CD14-positive monocyte (primary cell): ENCODE data around the gene KLC4. TPM values are rescaled to one million over a fixed set of nuclear protein-coding genes. Genes with fewer than 3 reads are reported as not detected.

Experiments used
- DNase-seq, 3 donors: peaks; one replicate each; pipeline ENCODE4 v3.0.0-alpha.2; 2011 to 2022
- H2AFZ ChIP-seq: 2 replicates; pipeline ENCODE4 v1.6.0; 2012; ENCODE audit warnings: mild to moderate bottlenecking, low read depth, low read length, inconsistent platforms; ENCODE audit not compliant: insufficient read depth, poor library complexity, severe bottlenecking
- H3K27ac ChIP-seq, 2 donors: 1 replicate in 1 of 2; 2 replicates in 1 of 2; pipeline ENCODE4 v1.5.1; 2012 to 2013; ENCODE audit warnings: low read length in 2 of 2, control low read depth in 1 of 2, inconsistent platforms in 1 of 2, low read depth in 1 of 2, mild to moderate bottlenecking in 1 of 2
- H3K27me3 ChIP-seq, 2 donors: one replicate each; pipeline versions ENCODE4 v1.6.0 to v1.6.1; 2011 to 2013; ENCODE audit warnings: low read length in 2 of 2; ENCODE audit not compliant: control insufficient read depth in 2 of 2, insufficient read depth in 2 of 2
- H3K36me3 ChIP-seq, 2 donors: replicated peaks in 1 of 2; 1 replicate in 1 of 2; 2 replicates in 1 of 2; pipeline versions ENCODE4 v1.5.1 to v1.6.1; 2012 to 2013; ENCODE audit warnings: low read length in 2 of 2, control low read depth in 1 of 2, inconsistent platforms in 1 of 2, mild to moderate bottlenecking in 1 of 2; ENCODE audit not compliant: insufficient read depth in 2 of 2, control insufficient read depth in 1 of 2
- H3K4me1 ChIP-seq, 2 donors: 1 replicate in 1 of 2; 2 replicates in 1 of 2; pipeline versions ENCODE4 v1.5.1 to v1.6.1; 2012 to 2013; ENCODE audit warnings: low read length in 2 of 2, control low read depth in 1 of 2, inconsistent platforms in 1 of 2, mild to moderate bottlenecking in 1 of 2, moderate library complexity in 1 of 2; ENCODE audit not compliant: insufficient read depth in 2 of 2, control insufficient read depth in 1 of 2
- H3K4me2 ChIP-seq: replicated peaks from 2 replicates; pipeline ENCODE3; 2012; ENCODE audit warnings: low read length, moderate library complexity, mild to moderate bottlenecking; ENCODE audit not compliant: poor library complexity, severe bottlenecking; ENCODE audit errors: extremely low read depth
- H3K4me3 ChIP-seq, 3 experiments: fragments of 200-600 bp in 1 of 3; sonication (generic) in 1 of 3; replicated peaks in 1 of 3; 1 replicate in 2 of 3; 2 replicates in 1 of 3; pipeline ENCODE4 v1.5.1; 2011 to 2013; ENCODE audit warnings: low read length in 3 of 3, mild to moderate bottlenecking in 3 of 3, control low read depth in 2 of 3, low read depth in 2 of 3, inconsistent platforms in 1 of 3, moderate library complexity in 1 of 3
- H3K79me2 ChIP-seq: 2 replicates; pipeline ENCODE4 v1.6.0; 2012; ENCODE audit warnings: mild to moderate bottlenecking, control low read depth, inconsistent platforms, low read length, moderate library complexity; ENCODE audit not compliant: insufficient read depth
- H3K9ac ChIP-seq: 2 replicates; pipeline ENCODE4 v1.6.0; 2017; ENCODE audit warnings: low read length, mild to moderate bottlenecking; ENCODE audit not compliant: insufficient read depth, poor library complexity, severe bottlenecking
- H3K9me3 ChIP-seq, 2 donors: replicated peaks in 1 of 2; 1 replicate in 1 of 2; 2 replicates in 1 of 2; pipeline versions ENCODE4 v1.5.1 to v1.6.1; 2012 to 2013; ENCODE audit warnings: low read length in 2 of 2, control low read depth in 1 of 2; ENCODE audit not compliant: control insufficient read depth in 1 of 2, insufficient read depth in 1 of 2
- H4K20me1 ChIP-seq: 2 replicates; pipeline ENCODE4 v1.6.0; 2012; ENCODE audit warnings: mild to moderate bottlenecking, low read length, control low read depth, moderate library complexity; ENCODE audit not compliant: insufficient read depth
- H3K27ac Mint-ChIP-seq, 7 donors: one replicate each; pipeline ENCODE4 v1.8.0; 2020; ENCODE audit warnings: mild to moderate bottlenecking in 7 of 7, mixed read lengths in 7 of 7, moderate library complexity in 6 of 7, inconsistent platforms in 2 of 7
- H3K27me3 Mint-ChIP-seq, 3 donors: one replicate each; pipeline ENCODE4 v1.8.0; 2021 to 2022; ENCODE audit warnings: low read depth in 3 of 3, mild to moderate bottlenecking in 3 of 3, mixed read lengths in 3 of 3, moderate library complexity in 3 of 3, inconsistent platforms in 1 of 3
- H3K36me3 Mint-ChIP-seq, 2 donors: one replicate each; pipeline ENCODE4 v1.8.0; 2020; ENCODE audit warnings: mixed read lengths in 2 of 2, inconsistent platforms in 1 of 2, mild to moderate bottlenecking in 1 of 2
- H3K4me1 Mint-ChIP-seq: one replicate; pipeline ENCODE4 v1.8.0; 2020; ENCODE audit warnings: mild to moderate bottlenecking, mixed read lengths
- H3K4me3 Mint-ChIP-seq, 2 donors: one replicate each; pipeline ENCODE4 v1.8.0; 2020; ENCODE audit warnings: mild to moderate bottlenecking in 2 of 2, mixed read lengths in 2 of 2, moderate library complexity in 1 of 2
- H3K9me3 Mint-ChIP-seq, 7 donors: one replicate each; pipeline ENCODE4 v1.8.0; 2020 to 2022; ENCODE audit warnings: mixed read lengths in 7 of 7, mild to moderate bottlenecking in 6 of 7, moderate library complexity in 6 of 7, inconsistent platforms in 2 of 7
- CTCF ChIP-seq: fragments of 200-600 bp; IDR thresholded peaks from one replicate; pipeline ENCODE4 v1.8.0; 2022; ENCODE audit warnings: antibody characterized with exemption, mild to moderate bottlenecking
- WGBS: methylation state at CpG from one replicate; pipeline ENCODE4 v1.1.5; 2013; ENCODE audit warnings: missing lambda C conversion rate; ENCODE audit not compliant: insufficient coverage; 5-methylcytosine and 5-hydroxymethylcytosine counted together
- intact Hi-C, 2 donors: fragments of 100-400 bp; cut with micrococcal nuclease; formaldehyde crosslinking; loops; one replicate each; pipeline versions ENCODE4 v1.15.0 to v1.15.1; 2023
- polyA plus RNA-seq, 3 donors: library from polyadenylated mRNA; depleted of rRNA in 1 of 3; unstranded in 2 of 3; stranded (reverse) in 1 of 3; fragments of 300-500 nt in 2 of 3; fragments of >200 nt in 1 of 3; fragmentation: Illumina TruSeq in 2 of 3; gene quantifications; 1 replicate in 2 of 3; 2 replicates in 1 of 3; pipeline ENCODE4 v1.2.3, GENCODE V29; 2012 to 2021

Gene KLC4
- polyA plus RNA-seq, 3 donors, result 6.0 to 16.2 (median 6.1) TPM

GRCh38 chr6:43082806-43083655 lies 23.6 kb downstream of the KLC4 start:
- Histone ChIP-seq H3K4me3 (no peak overlapping the region), H4K20me1 (no peaks in the 10 kb centered on the region), H2AFZ (peak overlapping the region; percentile 35), H3K79me2 (no peaks in the 10 kb centered on the region), H3K27ac (no peak overlapping the region), H3K27me3 (no peaks in the 10 kb centered on the region), H3K36me3 (no peaks in the 10 kb centered on the region), H3K9me3 (no peaks in the 10 kb centered on the region), H3K9ac (no peak overlapping the region), H3K4me2 (no peak overlapping the region), H3K4me1 (no peaks in the 10 kb centered on the region)
- no peak for TF ChIP-seq CTCF
- Mint-ChIP-seq H3K4me1 (no peaks in the 10 kb centered on the region), H3K27ac (no peak overlapping the region), H3K27me3 (peaks cover 2 to 9% (median 3%) of the 10 kb centered on the region in 3 donors), H3K36me3 (no peaks in the 10 kb centered on the region), H3K9me3 (no peaks in the 10 kb centered on the region), H3K4me3 (no peak overlapping the region)
- no peak for DNase-seq
- WGBS, result 90% methylated on average over 7 of the region's 13 CpGs
- intact Hi-C loops, result no loop called here

- Histone ChIP-seq H3K36me3 (no peaks in the 10 kb centered on the region), H3K4me2 (no peak overlapping the region), H2AFZ (no peak overlapping the region), H3K79me2 (no peaks in the 10 kb centered on the region), H3K9ac (no peak overlapping the region), H3K4me3 (no peak overlapping the region), H3K27me3 (no peaks in the 10 kb centered on the region), H3K4me1 (no peaks in the 10 kb centered on the region), H4K20me1 (no peaks in the 10 kb centered on the region), H3K27ac (no peak overlapping the region), H3K9me3 (no peaks in the 10 kb centered on the region)
- 92% methylated on average over 3 of the region's 8 CpGs for WGBS
- H3K9me3 Mint-ChIP-seq, result no peaks in the 10 kb centered on the region
- no peak for TF ChIP-seq CTCF
- peaks cover 0 to 2% (median 0%) of the 10 kb centered on the region in 3 donors for H3K27me3 Mint-ChIP-seq
- no peaks in the 10 kb centered on the region for H3K36me3 Mint-ChIP-seq
- H3K4me1 Mint-ChIP-seq, result no peaks in the 10 kb centered on the region
- no peak overlapping the region for H3K4me3 Mint-ChIP-seq
- DNase-seq, result no peak
- H3K27ac Mint-ChIP-seq, result peak overlapping the region in 1 of 7 donors; percentile 3
- intact Hi-C loops, result no loop called here
Observed at GRCh38 chr6:43086022-43086658, 26.7 kb downstream of the KLC4 start.
